PC-9 (cell line): ENCODE data around the gene ZDHHC3.

Experiments used
- CTCF ChIP-seq: fragments of 200-600 bp; sonication (generic); conservative IDR thresholded peaks from 2 replicates; pipeline ENCODE4 v1.6.1; 2017; ENCODE audit warnings: mixed run types, antibody characterized with exemption, mild to moderate bottlenecking, moderate library complexity
- EZH2 ChIP-seq: fragments of 200-600 bp; sonication (generic); IDR thresholded peaks from 2 replicates; pipeline ENCODE4 v1.8.0; 2017; ENCODE audit warnings: antibody characterized with exemption, low read depth

- TF ChIP-seq CTCF (no peak), EZH2 (no peak)
These were observed 13.2 kb downstream of the ZDHHC3 start for GRCh38 chr3:44962621-44963393.
